Endothelial cell of umbilical vein (primary cell): ENCODE measurements around the gene MALAT1. TPM values are rescaled to one million over a fixed set of nuclear protein-coding genes. Genes with fewer than 3 reads are reported as not detected.
"Not testable (repeated sequence)": the region's sequence is repeated elsewhere in the genome, so short reads cannot be mapped to it uniquely, and the experiment has no call there.

Experiments used
- BruUV-seq: library from RNA; stranded (reverse); fragments of 400-500 nt; replicated peaks from 2 replicates; lab custom pipeline; 2021; lab: Mats Ljungman, UMichigan
- CTCF ChIA-PET: fragments of 300-600, 350-600 bp; sonication (Branson Sonifier 250); formaldehyde crosslinking; loops from one replicate; lab custom pipeline; 2021; ENCODE audit warnings: antibody characterized with exemption, inconsistent platforms; lab: Charles Lee
- POLR2A ChIA-PET: fragments of 300-600, 350-600 bp; sonication (Branson Sonifier 250); formaldehyde crosslinking; loops from one replicate; lab custom pipeline; 2021; ENCODE audit warnings: antibody characterized with exemption, inconsistent platforms; lab: Charles Lee
- DNase-seq: peaks from one replicate; pipeline ENCODE4 v3.0.0-alpha.2; 2011; ENCODE audit warnings: low read depth, low spot score
- FAIRE-seq: peaks from 2 replicates; lab custom pipeline; 2011; peaks lifted over from hg19 to GRCh38; lab: Jason Lieb, UNC
- H2AFZ ChIP-seq: 2 replicates; pipeline ENCODE4 v1.6.0; 2012; ENCODE audit warnings: low read depth, low read length, control low read depth, inconsistent platforms
- H3K27ac ChIP-seq: 2 replicates; pipeline ENCODE4 v1.5.1; 2011; ENCODE audit warnings: low read depth, mild to moderate bottlenecking, control low read depth, low read length, moderate library complexity; ENCODE audit not compliant: insufficient read depth
- H3K27me3 ChIP-seq, 2 experiments: 2 replicates each; pipeline versions ENCODE4 v1.6.0 to v1.6.1; 2011; ENCODE audit warnings: low read length in 2 of 2, mixed read lengths in 1 of 2; ENCODE audit not compliant: control insufficient read depth in 2 of 2, insufficient read depth in 2 of 2
- H3K36me3 ChIP-seq, 2 experiments: 2 replicates in 1 of 2; 3 replicates in 1 of 2; pipeline ENCODE4 v1.5.1; 2011; ENCODE audit warnings: low read length in 2 of 2, mild to moderate bottlenecking in 1 of 2, moderate library complexity in 1 of 2; ENCODE audit not compliant: control insufficient read depth in 2 of 2, insufficient read depth in 2 of 2; ENCODE audit errors: extremely low read depth in 1 of 2
- H3K4me1 ChIP-seq: 3 replicates; pipeline ENCODE4 v1.5.1; 2011; ENCODE audit warnings: mild to moderate bottlenecking, low read length; ENCODE audit not compliant: control insufficient read depth, insufficient read depth; ENCODE audit errors: extremely low read depth
- H3K4me2 ChIP-seq: 2 replicates; pipeline ENCODE4 v1.6.1; 2011; ENCODE audit warnings: low read length, control low read depth, mixed read lengths; ENCODE audit not compliant: insufficient read depth
- H3K4me3 ChIP-seq, 3 experiments: fragments of 200-600 bp in 1 of 3; sonication (generic), shearing (Covaris generic) in 1 of 3; replicated peaks in 1 of 3; 2 replicates each; pipeline ENCODE4 v1.5.1; 2011 to 2016; ENCODE audit warnings: control low read depth in 3 of 3, low read length in 3 of 3, mild to moderate bottlenecking in 2 of 3, inconsistent platforms in 1 of 3, low read depth in 1 of 3, moderate library complexity in 1 of 3; ENCODE audit not compliant: insufficient read depth in 1 of 3
- H3K79me2 ChIP-seq: 2 replicates; pipeline ENCODE4 v1.6.0; 2012; ENCODE audit warnings: low read length, inconsistent platforms; ENCODE audit not compliant: control insufficient read depth, insufficient read depth
- H3K9ac ChIP-seq: replicated peaks from 2 replicates; pipeline ENCODE3; 2011; ENCODE audit warnings: low read length, control low read depth; ENCODE audit not compliant: insufficient read depth; ENCODE audit errors: extremely low read depth
- H3K9me1 ChIP-seq: replicated peaks from 3 replicates; pipeline ENCODE4 v1.6.0; 2011; ENCODE audit warnings: mild to moderate bottlenecking, low read length; ENCODE audit not compliant: control insufficient read depth, insufficient read depth; ENCODE audit errors: extremely low read depth
- H3K9me3 ChIP-seq: replicated peaks from 2 replicates; pipeline ENCODE4 v1.5.1; 2012; ENCODE audit warnings: low read length, inconsistent platforms; ENCODE audit not compliant: control insufficient read depth, insufficient read depth
- H4K20me1 ChIP-seq: replicated peaks from 2 replicates; pipeline ENCODE3; 2011; ENCODE audit warnings: mild to moderate bottlenecking, low read length; ENCODE audit not compliant: control insufficient read depth, insufficient read depth; ENCODE audit errors: extremely low read depth
- CTCF ChIP-seq, 2 donors: IDR thresholded peaks; 1 replicate in 1 of 2; 2 replicates in 1 of 2; pipeline ENCODE4 v1.5.1; 2011; ENCODE audit warnings: low read length in 2 of 2, mild to moderate bottlenecking in 2 of 2, moderate library complexity in 2 of 2, control low read depth in 1 of 2, inconsistent platforms in 1 of 2, low read depth in 1 of 2; ENCODE audit not compliant: insufficient read depth in 1 of 2; ENCODE audit errors: extremely low read depth in 1 of 2
- EZH2 ChIP-seq: IDR thresholded peaks from 2 replicates; pipeline ENCODE4 v1.6.1; 2012; ENCODE audit warnings: borderline replicate concordance, low read depth, mild to moderate bottlenecking, moderate library complexity, low read length, inconsistent platforms; ENCODE audit not compliant: severe bottlenecking
- FOS ChIP-seq: IDR thresholded peaks from 2 replicates; pipeline ENCODE4 v1.6.1; 2011; ENCODE audit warnings: mild to moderate bottlenecking, low read length, moderate library complexity, borderline replicate concordance; ENCODE audit not compliant: insufficient read depth
- GATA2 ChIP-seq: IDR thresholded peaks from 2 replicates; pipeline ENCODE4 v1.7.0; 2011; ENCODE audit warnings: low read depth, mild to moderate bottlenecking, moderate library complexity, mixed read lengths, low read length; ENCODE audit not compliant: insufficient read length, insufficient read depth
- JUN ChIP-seq: IDR thresholded peaks from 2 replicates; pipeline ENCODE4 v1.6.1; 2011; ENCODE audit warnings: borderline replicate concordance, low read depth; ENCODE audit not compliant: insufficient read length, insufficient read depth
- MYC ChIP-seq: IDR thresholded peaks from one replicate; pipeline ENCODE4 v1.6.1; 2011; ENCODE audit warnings: mild to moderate bottlenecking, low read depth, low read length
- POLR2A ChIP-seq: IDR thresholded peaks from 2 replicates; pipeline ENCODE4 v1.6.1; 2012; ENCODE audit warnings: low read depth, mild to moderate bottlenecking, control low read depth, low read length
- POLR2AphosphoS5 ChIP-seq: IDR thresholded peaks from 2 replicates; pipeline ENCODE4 v1.6.1; 2012; ENCODE audit warnings: low read depth, mild to moderate bottlenecking, control low read depth, low read length, moderate library complexity; ENCODE audit not compliant: insufficient read depth
- dilution Hi-C: fragments of 300-500 bp; cut with MboI; formaldehyde crosslinking; loops from one replicate; pipeline ENCODE4 v1.15.0; 2019; ENCODE audit warnings: low sequenced_read_pairs; ENCODE audit not compliant: extremely low pct_ligation_motif_present
- intact Hi-C: fragments of 100-400 bp; cut with micrococcal nuclease; formaldehyde crosslinking; loops from one replicate; pipeline ENCODE4 v1.10.0; 2022
- polyA plus RNA-seq, 4 experiments: library from polyadenylated mRNA; depleted of rRNA in 3 of 4; stranded (reverse) in 3 of 4; unstranded in 1 of 4; fragments of >200 nt; gene quantifications; 2 replicates each; pipeline versions ENCODE4 v1.2.1 to v1.2.3, GENCODE V29; 2011 to 2012; ENCODE audit warnings: missing spikeins in 1 of 4
- total RNA-seq: library from RNA; stranded (reverse); gene quantifications from 2 replicates; pipeline ENCODE4 v1.2.3, GENCODE V29; 2021
- TF ChIP-seq, protein P1 (sequence below): IDR thresholded peaks from 2 replicates; pipeline ENCODE4 v1.6.1; 2011; ENCODE audit not compliant: insufficient read depth, insufficient read length

MALAT1 gene
- total and polyA plus RNA-seq, 2 donors (not counting 3 experiments of a cell fraction or from before 2014, with no cell fraction given): 491 to 7,529 TPM

GRCh38 chr11:65452259-65452658, 46.6 kb upstream of the MALAT1 start:
- H3K9ac ChIP-seq, dilution Hi-C loops, H4K20me1 ChIP-seq, H3K27ac ChIP-seq, H3K27me3 ChIP-seq, DNase-seq, H3K4me3 ChIP-seq, H3K9me1 ChIP-seq, H3K4me1 ChIP-seq, H3K36me3 ChIP-seq, FAIRE-seq, BruUV-seq, H3K4me2 ChIP-seq, H2AFZ ChIP-seq, H3K79me2 ChIP-seq, intact Hi-C loops, H3K9me3 ChIP-seq: not testable (repeated sequence)
- ChIA-PET POLR2A (interaction anchor here (1.0 kb wide), 2 partner anchors 47 to 57 kb away, joined by 4 to 13 read pairs; partner anchors contain the start of gene MALAT1), CTCF (interaction anchor here (0.6 kb wide), 1 partner anchor 65 kb away, joined by 3 read pairs; no protein-coding TSS in a partner anchor)

DNA sequence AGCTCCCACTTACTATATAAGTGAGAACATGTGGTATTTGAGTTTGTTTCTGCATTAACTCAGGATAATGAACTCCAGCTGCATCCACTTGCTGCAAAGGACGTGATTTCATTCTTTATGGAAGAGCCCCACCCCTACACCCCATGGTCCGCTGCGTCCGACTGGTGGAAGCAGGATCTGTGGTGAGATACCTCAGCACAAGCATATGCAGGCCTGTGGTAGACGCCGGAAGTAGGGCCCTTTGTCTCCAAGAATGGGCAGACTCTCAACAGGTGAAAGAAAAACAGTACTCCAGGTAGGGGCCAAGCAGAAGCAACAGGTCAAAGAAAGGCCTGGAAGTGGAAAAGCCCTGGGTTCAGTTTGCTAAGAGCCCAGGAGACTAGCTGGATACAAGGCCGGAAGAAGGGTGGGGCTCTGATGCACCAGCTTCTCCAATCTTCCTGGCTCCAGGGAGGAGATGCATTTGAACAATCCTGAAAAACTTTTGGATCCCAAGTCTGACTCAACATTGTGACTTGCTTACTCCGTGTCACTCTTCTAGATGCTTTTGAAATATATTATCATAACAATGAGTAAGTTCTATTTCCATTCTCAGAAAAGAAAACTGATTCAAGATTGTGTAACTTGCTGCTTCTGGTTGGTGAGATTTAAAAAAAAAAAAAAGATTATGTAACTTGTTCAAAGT, 45.9 kb upstream of the MALAT1 start:
- Histone ChIP-seq H3K27me3 (no peaks in the 10 kb centered on the region), H3K79me2 (no peaks in the 10 kb centered on the region), H3K9me1 (no peaks in the 10 kb centered on the region), H3K4me3 (no peak overlapping the region), H3K27ac (no peak overlapping the region), H3K9me3 (no peaks in the 10 kb centered on the region), H3K36me3 (no peaks in the 10 kb centered on the region), H2AFZ (no peak overlapping the region), H3K4me1 (no peaks in the 10 kb centered on the region), H3K4me2 (no peak overlapping the region), H4K20me1 (no peaks in the 10 kb centered on the region), H3K9ac (no peak overlapping the region)
- no TSS peak for BruUV-seq
- DNase-seq (no peak), FAIRE-seq (peak; percentile 18)
- dilution Hi-C loops: no loop called here
- CTCF ChIA-PET: interaction anchor here (0.6 kb wide), 1 partner anchor 64 kb away, joined by 3 read pairs; no protein-coding TSS in a partner anchor
- TF ChIP-seq, protein P1, sequence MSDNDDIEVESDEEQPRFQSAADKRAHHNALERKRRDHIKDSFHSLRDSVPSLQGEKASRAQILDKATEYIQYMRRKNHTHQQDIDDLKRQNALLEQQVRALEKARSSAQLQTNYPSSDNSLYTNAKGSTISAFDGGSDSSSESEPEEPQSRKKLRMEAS: no peak
- TF ChIP-seq POLR2A (no peak), MYC (no peak), POLR2AphosphoS5 (no peak), EZH2 (no peak), GATA2 (no peak), FOS (no peak), CTCF (IDR thresholded peaks at IDR 0.05; ENCODE audit: extremely low read depth in 1 of 2, insufficient read depth in 1 of 2, low read depth in 1 of 2, low read length in 2 of 2) (no peak), JUN (no peak)
- POLR2A ChIA-PET: interaction anchor here (0.9 to 1.0 kb wide), 5 partner anchors 46 to 56 kb away, joined by 3 to 13 read pairs (median 4); partner anchors contain the start of gene MALAT1
- intact Hi-C loops: no loop called here
